ENCODE results near the gene RESF1. TPM values are rescaled to one million over a fixed set of nuclear protein-coding genes. Genes with fewer than 3 reads are reported as not detected.

Gene RESF1
- total RNA-seq, 4 donors from 2014 or later, result 16.0 to 31.7 (median 17.7) TPM

Other genes with a start within 250 kb of the RESF1 start
- 10 to 100 TPM; 14.9 to 27.2 (median 18.6) TPM for gene AMN1, start 230.4 kb upstream of the RESF1 start, total RNA-seq
- gene BICD1, start 147.4 kb downstream of the RESF1 start, total RNA-seq, result 1 to 10 TPM; 1.4 to 2.3 (median 2.0) TPM